Ishikawa (cell line): ENCODE results near the gene PARD3.

ENCODE experiments used
- CEBPB ChIP-seq: IDR thresholded peaks from 2 replicates; pipeline ENCODE4 v1.6.1; 2012
- CREB1 ChIP-seq: IDR thresholded peaks from 2 replicates; pipeline ENCODE4 v1.6.1; 2012; ENCODE audit warnings: low read depth
- EGR1 ChIP-seq: IDR thresholded peaks from 2 replicates; pipeline ENCODE4 v1.6.1; 2012
- EP300 ChIP-seq: IDR thresholded peaks from 2 replicates; pipeline ENCODE4 v1.6.1; 2012; ENCODE audit warnings: borderline replicate concordance
- FOXM1 ChIP-seq: IDR thresholded peaks from 2 replicates; pipeline ENCODE4 v1.6.1; 2012; ENCODE audit warnings: low read depth, borderline replicate concordance
- MAX ChIP-seq: IDR thresholded peaks from 2 replicates; pipeline ENCODE4 v1.6.1; 2012
- NFIC ChIP-seq: IDR thresholded peaks from 2 replicates; pipeline ENCODE4 v1.6.1; 2012
- RAD21 ChIP-seq: IDR thresholded peaks from 2 replicates; pipeline ENCODE4 v1.6.1; 2012; ENCODE audit warnings: low read depth
- REST ChIP-seq: IDR thresholded peaks from 2 replicates; pipeline ENCODE4 v1.6.1; 2012; ENCODE audit warnings: low read depth, mild to moderate bottlenecking
- TAF1 ChIP-seq: IDR thresholded peaks from 2 replicates; pipeline ENCODE4 v1.6.1; 2012; ENCODE audit warnings: low read depth, mild to moderate bottlenecking
- TCF12 ChIP-seq: IDR thresholded peaks from 2 replicates; pipeline ENCODE4 v1.6.1; 2012; ENCODE audit warnings: low read depth
- TEAD4 ChIP-seq: IDR thresholded peaks from 2 replicates; pipeline ENCODE4 v1.6.1; 2012
- USF1 ChIP-seq: IDR thresholded peaks from 2 replicates; pipeline ENCODE4 v1.6.1; 2012
- YY1 ChIP-seq: IDR thresholded peaks from 2 replicates; pipeline ENCODE4 v1.6.1; 2012; ENCODE audit warnings: low read depth
- ZBTB7A ChIP-seq: IDR thresholded peaks from 2 replicates; pipeline ENCODE4 v1.6.1; 2012; ENCODE audit warnings: low read depth

PARD3 gene

GRCh38 chr10:34119456-34119855 is 695.6 kb downstream of the PARD3 start:
- TF ChIP-seq CREB1 (no peak), TEAD4 (no peak), EP300 (no peak), TAF1 (no peak), REST (no peak), MAX (no peak), YY1 (no peak), FOXM1 (no peak)

GRCh38 chr10:34116681-34117271 is 698.3 kb downstream of the PARD3 start:
- no peak for TF ChIP-seq TCF12
- TF ChIP-seq CEBPB: no peak
- no peak for TF ChIP-seq RAD21
- no peak for TF ChIP-seq NFIC
- TF ChIP-seq USF1: no peak
- TF ChIP-seq FOXM1: no peak
- TF ChIP-seq REST: no peak
- no peak for TF ChIP-seq TEAD4
- no peak for TF ChIP-seq YY1
- no peak for TF ChIP-seq MAX
- TF ChIP-seq TAF1: no peak
- TF ChIP-seq ZBTB7A: no peak
- TF ChIP-seq EGR1: no peak
- TF ChIP-seq EP300: no peak
- no peak for TF ChIP-seq CREB1

GRCh38 chr10:34116220-34116641 is 698.9 kb downstream of the PARD3 start:
- TF ChIP-seq EGR1 (no peak), TEAD4 (no peak), EP300 (no peak), RAD21 (no peak), CEBPB (no peak), USF1 (no peak), ZBTB7A (no peak), YY1 (no peak), REST (no peak), MAX (no peak), TCF12 (no peak), NFIC (no peak), CREB1 (no peak), TAF1 (no peak), FOXM1 (no peak)

- no peak for TF ChIP-seq CREB1
- TF ChIP-seq TCF12: no peak
- TF ChIP-seq USF1: no peak
- no peak for TF ChIP-seq TEAD4
- TF ChIP-seq YY1: no peak
- TF ChIP-seq TAF1: no peak
- no peak for TF ChIP-seq EGR1
- TF ChIP-seq MAX: no peak
- TF ChIP-seq NFIC: no peak
- no peak for TF ChIP-seq REST
- no peak for TF ChIP-seq EP300
Observed at GRCh38 chr10:34114914-34115313, 700.2 kb downstream of the PARD3 start.
